HepG2 (cell line): ENCODE data around the gene TMIGD3. TPM values are rescaled to one million over a fixed set of nuclear protein-coding genes. Genes with fewer than 3 reads are reported as not detected.

Experiments
- ARID4A ChIP-seq: sonication (generic); formaldehyde crosslinking; IDR thresholded peaks from 2 replicates; pipeline ENCODE4 v1.5.0; 2020; ENCODE audit warnings: mild to moderate bottlenecking, missing genetic modification reagents, borderline replicate concordance
- KLF12 ChIP-seq: sonication (generic); formaldehyde crosslinking; IDR thresholded peaks from 2 replicates; pipeline ENCODE4 v1.4.0; 2020; ENCODE audit warnings: missing genetic modification reagents, borderline replicate concordance
- MAZ ChIP-seq, 2 experiments: sonication (generic) in 1 of 2; formaldehyde crosslinking in 1 of 2; IDR thresholded peaks; 2 replicates each; pipeline versions ENCODE4 v1.5.0 to v1.6.1; 2012 to 2020; ENCODE audit warnings: low read depth in 2 of 2, mild to moderate bottlenecking in 2 of 2, borderline replicate concordance in 1 of 2, improper control_type of control experiment in 1 of 2, low read length in 1 of 2, missing genetic modification reagents in 1 of 2, moderate library complexity in 1 of 2
- PRDM10 ChIP-seq: sonication (generic); formaldehyde crosslinking; IDR thresholded peaks from 2 replicates; pipeline ENCODE4 v1.4.0; 2020; ENCODE audit warnings: low read depth, missing genetic modification reagents
- RCOR2 ChIP-seq: IDR thresholded peaks from 2 replicates; pipeline ENCODE4 v1.6.1; 2016; ENCODE audit warnings: missing biosample characterization, missing genetic modification reagents
- UBTF ChIP-seq: sonication (generic); formaldehyde crosslinking; IDR thresholded peaks from 2 replicates; pipeline ENCODE4 v1.4.0; 2020; ENCODE audit warnings: mild to moderate bottlenecking, missing genetic modification reagents
- ZGPAT ChIP-seq: IDR thresholded peaks from 2 replicates; pipeline ENCODE4 v1.6.1; 2016; ENCODE audit warnings: mild to moderate bottlenecking
- ZMYM4 ChIP-seq: sonication (generic); formaldehyde crosslinking; IDR thresholded peaks from 2 replicates; pipeline ENCODE4 v1.8.1; 2023; ENCODE audit warnings: mild to moderate bottlenecking, missing genetic modification reagents
- ZSCAN29 ChIP-seq: sonication (generic); formaldehyde crosslinking; conservative IDR thresholded peaks from 2 replicates; pipeline ENCODE4 v1.4.0; 2020; ENCODE audit warnings: mild to moderate bottlenecking, missing genetic modification reagents
- polyA plus RNA-seq, 8 experiments: library from polyadenylated mRNA; depleted of rRNA in 3 of 8; stranded (reverse) in 7 of 8; unstranded in 1 of 8; fragments of >200 nt; fragmentation: Illumina TruSeq in 4 of 8; extraction: Trizol in 4 of 8; gene quantifications; 2 replicates each; pipeline versions ENCODE4 v1.2.1 to v1.2.3, GENCODE V29; 2011 to 2016; ENCODE audit warnings: low read depth in 4 of 8, missing spikeins in 1 of 8, mixed read lengths in 1 of 8; ENCODE audit not compliant: insufficient read depth in 1 of 8
- total RNA-seq, 5 experiments: library from RNA; depleted of rRNA; stranded (reverse); fragments of >200 nt; fragmentation: Illumina TruSeq; extraction: Trizol; gene quantifications; 2 replicates each; pipeline ENCODE4 v1.2.3, GENCODE V29; 2016; ENCODE audit warnings: low read depth in 1 of 5
- TF ChIP-seq, protein P1 (sequence below): IDR thresholded peaks from 2 replicates; pipeline ENCODE4 v1.4.0; 2020; ENCODE audit warnings: mild to moderate bottlenecking, missing genetic modification reagents

The TMIGD3 gene
- total and polyA plus RNA-seq, 2 of the 13 experiments (the other 11 are each of a cell fraction or from before 2014, with no cell fraction given), result not detected

DNA sequence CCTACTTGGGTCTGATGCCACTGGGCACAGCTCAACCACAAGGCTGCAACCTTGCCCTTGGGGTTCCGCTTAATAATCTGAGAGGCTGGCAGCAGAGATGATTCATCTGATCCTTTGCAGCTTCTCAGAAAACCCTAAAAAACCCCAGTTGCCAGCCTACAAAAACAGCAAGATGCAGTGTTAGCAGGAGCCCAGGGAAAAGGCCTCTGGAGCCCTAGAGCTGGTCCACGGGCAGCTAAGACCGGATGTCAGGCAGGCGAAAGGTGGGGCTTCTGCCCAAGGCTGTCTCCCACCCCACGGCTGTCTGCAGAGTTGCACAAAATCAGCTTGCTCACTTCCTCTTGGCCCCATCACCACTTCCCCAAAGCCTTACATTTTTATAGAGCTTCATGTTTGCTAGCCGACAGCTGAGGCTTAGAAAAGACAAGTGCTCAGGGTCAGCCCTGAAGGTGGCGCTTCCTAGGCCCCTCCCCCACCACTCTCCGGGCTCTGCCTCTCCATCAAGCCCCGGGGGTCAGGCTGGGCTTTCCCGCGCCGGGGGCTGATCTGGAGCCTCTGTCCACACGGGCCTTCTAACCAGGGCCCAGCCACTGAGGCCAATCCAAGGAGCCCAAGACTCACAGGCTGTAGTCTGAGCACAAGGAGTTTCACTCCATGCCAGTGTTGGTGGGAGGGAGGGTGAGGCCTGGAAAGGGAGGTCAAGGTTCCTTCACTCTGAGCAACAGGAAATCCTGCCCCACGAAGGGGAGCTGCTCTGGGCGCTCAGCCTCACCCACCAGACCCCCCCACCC, 4.2 kb upstream of the TMIGD3 start (continued):
- TF ChIP-seq KLF12 (CRISPR knock-in tag), result peak; percentile 18; the same call in 1 of the 2 replicates
- no peak for TF ChIP-seq PRDM10 (CRISPR knock-in tag)
- TF ChIP-seq UBTF (CRISPR knock-in tag), result peak; percentile 76
- TF ChIP-seq, protein P1, sequence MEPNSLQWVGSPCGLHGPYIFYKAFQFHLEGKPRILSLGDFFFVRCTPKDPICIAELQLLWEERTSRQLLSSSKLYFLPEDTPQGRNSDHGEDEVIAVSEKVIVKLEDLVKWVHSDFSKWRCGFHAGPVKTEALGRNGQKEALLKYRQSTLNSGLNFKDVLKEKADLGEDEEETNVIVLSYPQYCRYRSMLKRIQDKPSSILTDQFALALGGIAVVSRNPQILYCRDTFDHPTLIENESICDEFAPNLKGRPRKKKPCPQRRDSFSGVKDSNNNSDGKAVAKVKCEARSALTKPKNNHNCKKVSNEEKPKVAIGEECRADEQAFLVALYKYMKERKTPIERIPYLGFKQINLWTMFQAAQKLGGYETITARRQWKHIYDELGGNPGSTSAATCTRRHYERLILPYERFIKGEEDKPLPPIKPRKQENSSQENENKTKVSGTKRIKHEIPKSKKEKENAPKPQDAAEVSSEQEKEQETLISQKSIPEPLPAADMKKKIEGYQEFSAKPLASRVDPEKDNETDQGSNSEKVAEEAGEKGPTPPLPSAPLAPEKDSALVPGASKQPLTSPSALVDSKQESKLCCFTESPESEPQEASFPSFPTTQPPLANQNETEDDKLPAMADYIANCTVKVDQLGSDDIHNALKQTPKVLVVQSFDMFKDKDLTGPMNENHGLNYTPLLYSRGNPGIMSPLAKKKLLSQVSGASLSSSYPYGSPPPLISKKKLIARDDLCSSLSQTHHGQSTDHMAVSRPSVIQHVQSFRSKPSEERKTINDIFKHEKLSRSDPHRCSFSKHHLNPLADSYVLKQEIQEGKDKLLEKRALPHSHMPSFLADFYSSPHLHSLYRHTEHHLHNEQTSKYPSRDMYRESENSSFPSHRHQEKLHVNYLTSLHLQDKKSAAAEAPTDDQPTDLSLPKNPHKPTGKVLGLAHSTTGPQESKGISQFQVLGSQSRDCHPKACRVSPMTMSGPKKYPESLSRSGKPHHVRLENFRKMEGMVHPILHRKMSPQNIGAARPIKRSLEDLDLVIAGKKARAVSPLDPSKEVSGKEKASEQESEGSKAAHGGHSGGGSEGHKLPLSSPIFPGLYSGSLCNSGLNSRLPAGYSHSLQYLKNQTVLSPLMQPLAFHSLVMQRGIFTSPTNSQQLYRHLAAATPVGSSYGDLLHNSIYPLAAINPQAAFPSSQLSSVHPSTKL (CRISPR knock-in tag), result 0 out of 2 replicates have a peak, but pooled peaks have one; percentile 13
- TF ChIP-seq ZGPAT, result peak; percentile 64; the same call in 1 of the 2 replicates
- TF ChIP-seq ZMYM4 (CRISPR knock-in tag), result no peak; the same call in 1 of the 2 replicates
- TF ChIP-seq RCOR2 (CRISPR knock-in tag), result no peak
- TF ChIP-seq MAZ (IDR thresholded peaks at IDR 0.05; ENCODE audit: borderline replicate concordance, low read depth, low read length), result 0 out of 2 replicates have a peak, but pooled peaks have one; percentile 44
- peak; percentile 67; the same call in 1 of the 2 replicates for TF ChIP-seq MAZ (CRISPR knock-in tag; IDR thresholded peaks at IDR 0.05; ENCODE audit: low read depth)
- peak; percentile 59; the same call in 1 of the 2 replicates for TF ChIP-seq ARID4A (CRISPR knock-in tag)
- TF ChIP-seq ZSCAN29 (CRISPR knock-in tag), result no peak
